EH (cell line): Measurements from ENCODE around the gene WDR82.
A peak's percentile ranks its signal among the peaks of the same experiment; 100 is the strongest.

Source experiments
- DNase-seq: peaks from one replicate; pipeline ENCODE4 v3.0.0-alpha.2; 2015; ENCODE audit warnings: low read depth

WDR82 gene

GRCh38 chr3:52237006-52237656 is 41.3 kb downstream of the WDR82 start:
- no peak for DNase-seq

GRCh38 chr3:52236424-52236886 is 42.0 kb downstream of the WDR82 start:
- DNase-seq = no peak

- no peak for DNase-seq
Measured at GRCh38 chr3:52234516-52235447, 43.7 kb downstream of the WDR82 start.

GRCh38 chr3:52233968-52234367 is 44.5 kb downstream of the WDR82 start:
- DNase-seq = no peak

GRCh38 chr3:52233108-52233591 is 45.3 kb downstream of the WDR82 start:
- DNase-seq = no peak

- DNase-seq = no peak
Measured at GRCh38 chr3:52232279-52233107, 46.0 kb downstream of the WDR82 start.

- DNase-seq = peak; percentile 63
Measured at GRCh38 chr3:52231502-52232278, 46.8 kb downstream of the WDR82 start.

- DNase-seq = no peak
Measured at GRCh38 chr3:52230889-52231499, 47.5 kb downstream of the WDR82 start.

- DNase-seq = no peak
Measured at GRCh38 chr3:52230461-52230860, 48.0 kb downstream of the WDR82 start.

GRCh38 chr3:52229656-52230055 is 48.8 kb downstream of the WDR82 start:
- DNase-seq = no peak

- no peak for DNase-seq
Measured at GRCh38 chr3:52228751-52229291, 49.6 kb downstream of the WDR82 start.

- DNase-seq = no peak
Measured at GRCh38 chr3:52228266-52228665, 50.2 kb downstream of the WDR82 start.

- DNase-seq = no peak
Measured at GRCh38 chr3:52227766-52228165, 50.7 kb downstream of the WDR82 start.

GRCh38 chr3:52227117-52227516 is 51.3 kb downstream of the WDR82 start:
- no peak for DNase-seq

- DNase-seq = no peak
Measured at GRCh38 chr3:52226229-52226817, 52.1 kb downstream of the WDR82 start.

- no peak for DNase-seq
Measured at GRCh38 chr3:52225452-52226228, 52.8 kb downstream of the WDR82 start, which contains the start of gene TLR9. Gene TLR9, minus strand, starts transcription at chr3:52225645. Its CDS starts 116 bp downstream, at chr3:52225529.

- DNase-seq = no peak
Measured at GRCh38 chr3:52223449-52224408, 54.7 kb downstream of the WDR82 start.
